Breast epithelium (tissue), 4 donors: ENCODE data around the gene ARFRP1. TPM values are rescaled to one million over a fixed set of nuclear protein-coding genes. Genes with fewer than 3 reads are reported as not detected.

ENCODE experiments used
- DNase-seq, 2 donors: peaks; one replicate each; pipeline ENCODE4 v3.0.0-alpha.2; 2019; ENCODE audit warnings: low spot score in 2 of 2
- H3K27ac ChIP-seq, 2 donors: fragments of 200-600 bp; sonication (generic) in 1 of 2; one replicate each; pipeline ENCODE4 v1.5.1; 2016 to 2019; ENCODE audit warnings: mild to moderate bottlenecking in 1 of 2
- H3K27me3 ChIP-seq, 2 donors: fragments of 200-600 bp; sonication (generic) in 1 of 2; one replicate each; pipeline versions ENCODE4 v1.5.1 to v1.6.0; 2017 to 2019; ENCODE audit warnings: control low read depth in 1 of 2, mild to moderate bottlenecking in 1 of 2
- H3K36me3 ChIP-seq: fragments of 200-600 bp; one replicate; pipeline ENCODE4 v1.5.1; 2019
- H3K4me1 ChIP-seq, 2 donors: fragments of 200-600 bp; sonication (generic); one replicate each; pipeline ENCODE4 v1.5.1; 2016 to 2019; ENCODE audit warnings: control low read depth in 1 of 2
- H3K4me3 ChIP-seq, 3 donors: fragments of 200-600 bp; sonication (generic); 1 replicate in 2 of 3; 2 replicates in 1 of 3; pipeline ENCODE4 v1.5.1; 2016 to 2019; ENCODE audit warnings: mild to moderate bottlenecking in 3 of 3, moderate library complexity in 2 of 3
- H3K9me3 ChIP-seq, 2 donors: fragments of 200-600 bp; sonication (generic) in 1 of 2; one replicate each; pipeline ENCODE4 v1.5.1; 2016 to 2019; ENCODE audit warnings: control low read depth in 1 of 2
- POLR2A ChIP-seq: fragments of 450-650 bp; IDR thresholded peaks from one replicate; pipeline ENCODE4 v1.6.1; 2016; ENCODE audit warnings: antibody characterized with exemption, mild to moderate bottlenecking, moderate library complexity
- POLR2AphosphoS5 ChIP-seq, 3 donors: sonication (generic); formaldehyde crosslinking; IDR thresholded peaks; one replicate each; pipeline ENCODE4 v1.6.1; 2017; ENCODE audit warnings: antibody characterized with exemption in 3 of 3
- intact Hi-C: fragments of 100-400 bp; cut with DNase I; formaldehyde crosslinking; loops from one replicate; pipeline ENCODE4 v1.15.1; 2023; ENCODE audit warnings: low total_unique reads
- total RNA-seq, 3 donors: library from RNA; depleted of rRNA; stranded (reverse); fragments of >200 nt; gene quantifications; one replicate each; pipeline ENCODE4 v1.1.0, GENCODE V29; 2016
- TF ChIP-seq, protein P1 (sequence below), 3 donors: fragments of 450-650 bp; IDR thresholded peaks; one replicate each; pipeline ENCODE4 v1.5.1; 2016 to 2017; ENCODE audit warnings: antibody characterized with exemption in 3 of 3, mild to moderate bottlenecking in 3 of 3, moderate library complexity in 3 of 3

The ARFRP1 gene
- total RNA-seq, 3 donors from 2014 or later, result 30.7 to 41.0 (median 32.3) TPM

DNA sequence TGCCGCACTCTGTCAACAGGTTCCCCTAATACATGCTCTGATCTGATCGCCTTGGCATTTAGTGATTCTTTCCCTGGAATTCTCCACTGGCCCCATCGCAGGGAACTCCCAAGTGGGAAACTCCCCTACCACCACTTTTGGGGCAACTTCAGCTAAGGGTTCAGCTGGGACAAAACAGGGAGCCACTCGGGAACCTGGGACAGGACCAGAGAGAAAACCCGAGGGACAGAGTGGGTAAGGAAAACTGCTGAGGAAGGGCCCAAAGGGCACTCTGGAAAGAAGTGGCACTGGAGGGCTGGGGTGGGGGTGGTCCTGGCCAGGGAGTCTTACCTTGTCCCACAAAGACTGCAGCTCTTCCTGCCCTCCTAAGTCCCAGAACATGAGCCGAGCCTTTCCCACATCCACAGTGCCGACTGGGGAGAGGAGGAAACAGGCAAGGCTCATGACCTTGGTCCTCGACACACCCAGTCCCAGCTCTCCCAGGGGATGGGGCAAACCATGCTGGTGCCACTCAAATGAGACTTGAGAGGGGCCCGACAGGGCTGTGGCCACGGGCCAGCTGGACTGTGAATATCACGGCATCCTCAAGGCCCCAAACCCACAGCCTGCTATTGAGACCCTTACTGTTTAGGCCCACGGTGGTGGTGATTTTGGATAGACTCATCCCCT lies 1.6 kb downstream of the ARFRP1 start:
- peak overlapping the region; percentile 88 to 93 (median 91) for H3K4me3 ChIP-seq
- peaks cover 7% of the 10 kb centered on the region for H3K36me3 ChIP-seq
- intact Hi-C loops, result no loop called here

DNA sequence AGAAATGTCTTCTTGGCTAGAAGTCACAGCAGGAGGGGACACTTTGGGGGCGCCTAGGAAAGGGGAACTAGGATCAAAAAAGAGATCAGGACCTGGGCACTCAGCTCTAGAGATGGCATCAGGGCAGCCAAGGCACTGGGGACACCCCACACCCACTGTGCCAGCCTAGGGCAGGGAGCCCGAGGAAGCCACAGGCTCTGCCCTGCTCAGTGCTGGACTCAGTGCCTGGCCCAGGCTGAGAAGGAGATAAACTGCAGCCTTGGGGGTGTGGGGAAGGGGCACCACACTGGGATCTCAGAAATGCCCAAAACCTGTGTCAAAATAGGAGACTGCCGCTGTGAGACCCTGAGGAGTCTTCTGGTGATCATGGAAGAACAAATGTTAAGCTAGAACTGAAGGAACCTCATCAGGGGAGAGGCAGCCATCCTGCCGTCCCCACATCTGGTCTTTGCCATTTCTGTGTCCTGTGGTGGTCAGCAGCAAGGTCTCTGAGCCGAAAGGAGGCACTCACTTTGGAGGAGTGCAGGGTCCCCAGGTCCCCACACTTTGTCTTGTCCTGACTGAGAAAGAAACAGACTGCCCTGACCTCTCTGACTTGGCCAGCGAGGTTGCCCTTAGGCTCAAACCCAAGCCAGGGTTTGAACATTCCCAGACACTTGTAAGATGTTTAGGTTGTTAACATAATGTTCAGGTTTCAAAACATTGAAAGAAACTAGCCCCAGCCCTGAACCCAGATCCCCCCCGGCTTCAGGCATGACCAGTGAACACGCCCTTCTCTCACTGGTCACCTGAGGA lies 2.3 kb downstream of the ARFRP1 start:
- peaks cover 7% of the 10 kb centered on the region for H3K36me3 ChIP-seq
- intact Hi-C loops, result loop anchor here (2.0 kb wide), 1 partner anchor 15 kb away; no protein-coding TSS in a partner anchor

More for the DNA sequence above, 1.6 kb downstream of the ARFRP1 start:
- Histone ChIP-seq H3K27me3 (no peaks in the 10 kb centered on the region), H3K27ac (peak overlapping the region; percentile 90 to 92), H3K4me1 (peaks cover 7 to 13% of the 10 kb centered on the region in 2 donors), H3K9me3 (no peaks in the 10 kb centered on the region)
- no peak for TF ChIP-seq POLR2A
- no peak for TF ChIP-seq POLR2AphosphoS5 (IDR thresholded peaks at IDR 0.05)
- TF ChIP-seq, protein P1, sequence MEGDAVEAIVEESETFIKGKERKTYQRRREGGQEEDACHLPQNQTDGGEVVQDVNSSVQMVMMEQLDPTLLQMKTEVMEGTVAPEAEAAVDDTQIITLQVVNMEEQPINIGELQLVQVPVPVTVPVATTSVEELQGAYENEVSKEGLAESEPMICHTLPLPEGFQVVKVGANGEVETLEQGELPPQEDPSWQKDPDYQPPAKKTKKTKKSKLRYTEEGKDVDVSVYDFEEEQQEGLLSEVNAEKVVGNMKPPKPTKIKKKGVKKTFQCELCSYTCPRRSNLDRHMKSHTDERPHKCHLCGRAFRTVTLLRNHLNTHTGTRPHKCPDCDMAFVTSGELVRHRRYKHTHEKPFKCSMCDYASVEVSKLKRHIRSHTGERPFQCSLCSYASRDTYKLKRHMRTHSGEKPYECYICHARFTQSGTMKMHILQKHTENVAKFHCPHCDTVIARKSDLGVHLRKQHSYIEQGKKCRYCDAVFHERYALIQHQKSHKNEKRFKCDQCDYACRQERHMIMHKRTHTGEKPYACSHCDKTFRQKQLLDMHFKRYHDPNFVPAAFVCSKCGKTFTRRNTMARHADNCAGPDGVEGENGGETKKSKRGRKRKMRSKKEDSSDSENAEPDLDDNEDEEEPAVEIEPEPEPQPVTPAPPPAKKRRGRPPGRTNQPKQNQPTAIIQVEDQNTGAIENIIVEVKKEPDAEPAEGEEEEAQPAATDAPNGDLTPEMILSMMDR (IDR thresholded peaks at IDR 0.05), result no peak
- DNase-seq, result no peak

DNA sequence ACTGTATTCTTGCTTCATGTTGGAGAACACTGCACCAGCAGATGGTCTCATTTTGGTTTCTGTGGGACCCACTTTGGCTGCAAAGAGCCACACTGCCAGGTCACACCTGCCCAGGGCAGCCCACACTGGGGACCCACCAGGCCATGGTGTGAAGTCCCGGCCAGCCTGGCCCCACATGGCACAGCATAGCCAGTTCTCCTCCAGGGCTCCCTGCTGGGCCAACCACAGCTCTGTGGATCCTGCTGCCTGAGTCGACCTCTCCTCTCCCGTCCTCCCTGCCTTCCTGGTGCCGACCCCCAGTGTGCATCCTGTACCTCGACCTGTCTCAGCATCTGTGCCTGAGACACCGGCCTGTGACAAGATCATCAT lies 3.0 kb downstream of the ARFRP1 start:
- no peak overlapping the region for H3K4me3 ChIP-seq
- no peaks in the 10 kb centered on the region for H3K27me3 ChIP-seq
- H3K4me1 ChIP-seq, result peaks cover 7 to 13% of the 10 kb centered on the region in 2 donors
- DNase-seq, result no peak
- TF ChIP-seq POLR2AphosphoS5 (IDR thresholded peaks at IDR 0.05), result no peak
- TF ChIP-seq, protein P1 (IDR thresholded peaks at IDR 0.05), result no peak
- TF ChIP-seq POLR2A, result no peak
- intact Hi-C loops, result loop anchor here (2.0 kb wide), 1 partner anchor 16 kb away; no protein-coding TSS in a partner anchor
- peaks cover 7% of the 10 kb centered on the region for H3K36me3 ChIP-seq
- no peak overlapping the region for H3K27ac ChIP-seq
- no peaks in the 10 kb centered on the region for H3K9me3 ChIP-seq

More for the DNA sequence above, 2.3 kb downstream of the ARFRP1 start:
- Histone ChIP-seq H3K27me3 (no peaks in the 10 kb centered on the region), H3K4me1 (peaks cover 7 to 13% of the 10 kb centered on the region in 2 donors), H3K27ac (no peak overlapping the region), H3K4me3 (no peak overlapping the region), H3K9me3 (no peaks in the 10 kb centered on the region)
- TF ChIP-seq, protein P1 (IDR thresholded peaks at IDR 0.05), result no peak
- TF ChIP-seq POLR2A, result no peak
- TF ChIP-seq POLR2AphosphoS5 (IDR thresholded peaks at IDR 0.05), result no peak
- no peak for DNase-seq

DNA sequence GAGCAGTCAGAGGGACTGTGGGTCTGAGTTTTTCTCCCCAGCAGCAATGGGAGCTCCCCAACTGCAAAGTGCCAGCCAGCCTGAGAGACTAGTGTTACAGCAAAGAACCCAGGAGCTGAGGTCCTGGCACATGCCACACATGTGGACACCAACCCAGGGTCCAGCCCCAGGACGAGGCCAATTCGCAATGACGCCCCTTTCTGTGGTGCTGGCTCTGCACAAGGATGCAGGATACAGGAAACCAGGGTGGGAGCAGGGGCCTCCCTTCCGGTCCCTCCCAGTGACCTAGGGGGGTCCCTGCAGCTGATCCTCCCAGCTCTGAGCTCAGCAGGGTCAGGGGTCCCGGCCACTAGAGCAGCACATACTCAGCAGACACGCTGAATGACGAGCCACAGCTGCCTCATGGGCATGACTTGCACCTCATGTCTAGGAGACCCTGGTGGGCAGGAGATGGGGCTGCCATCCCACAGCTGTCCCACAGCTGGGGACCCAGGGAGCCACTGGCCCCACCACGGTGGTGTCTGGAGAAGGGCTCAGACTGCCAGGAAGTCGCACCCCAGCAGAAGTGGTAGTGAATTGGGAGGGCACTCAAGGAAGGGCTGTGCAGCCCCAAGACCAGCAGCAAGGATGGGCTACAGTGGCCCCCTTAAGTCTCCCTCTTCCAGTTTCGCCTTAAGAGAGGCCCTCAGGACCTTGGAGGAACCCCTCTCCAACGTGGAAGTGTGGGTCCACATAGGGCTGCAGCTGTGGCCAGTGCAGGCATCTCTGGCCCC lies 3.6 kb downstream of the ARFRP1 start:
- no peaks in the 10 kb centered on the region for H3K9me3 ChIP-seq
- peaks cover 10 to 13% of the 10 kb centered on the region in 2 donors for H3K4me1 ChIP-seq
- intact Hi-C loops, result loop anchor here (2.0 kb wide), 1 partner anchor 17 kb away; no protein-coding TSS in a partner anchor
- TF ChIP-seq POLR2A, result no peak
- no peak for TF ChIP-seq POLR2AphosphoS5 (IDR thresholded peaks at IDR 0.05)
- TF ChIP-seq, protein P1 (IDR thresholded peaks at IDR 0.05), result no peak
- H3K4me3 ChIP-seq, result no peak overlapping the region
- no peaks in the 10 kb centered on the region for H3K27me3 ChIP-seq
- DNase-seq, result no peak
- peaks cover 7% of the 10 kb centered on the region for H3K36me3 ChIP-seq
- no peak overlapping the region for H3K27ac ChIP-seq
